SH-SY5Y (cell line): ENCODE results near the gene RNASEH2C.

Source experiments
- GATA2 ChIP-seq: IDR thresholded peaks from 2 replicates; pipeline ENCODE4 v1.6.1; 2011; ENCODE audit warnings: mild to moderate bottlenecking, low read depth, low read length
- GATA3 ChIP-seq: IDR thresholded peaks from 2 replicates; pipeline ENCODE4 v1.6.1; 2011; ENCODE audit warnings: low read depth, mild to moderate bottlenecking, low read length, moderate library complexity

GRCh38 chr11:65743681-65744025, 23.1 kb upstream of the RNASEH2C start:
- TF ChIP-seq GATA3 (no peak), GATA2 (no peak)
